KMS-11 (cell line): ENCODE data around the gene NRP1.

ENCODE experiments used
- H2AFZ ChIP-seq: fragments of 200-600 bp; sonication (generic); 2 replicates; pipeline ENCODE4 v1.6.1; 2016; ENCODE audit warnings: antibody characterized with exemption, mixed run types, low read depth
- H3K27ac ChIP-seq: fragments of 200-600 bp; sonication (generic); 2 replicates; pipeline ENCODE4 v1.6.1; 2016; ENCODE audit warnings: mild to moderate bottlenecking, mixed run types
- H3K27me3 ChIP-seq: fragments of 200-600 bp; sonication (generic); 2 replicates; pipeline ENCODE4 v1.6.1; 2017; ENCODE audit warnings: mild to moderate bottlenecking, low read depth, mixed run types, moderate library complexity; ENCODE audit not compliant: insufficient read depth
- H3K36me3 ChIP-seq: fragments of 200-600 bp; sonication (generic); 2 replicates; pipeline ENCODE4 v1.6.1; 2017; ENCODE audit warnings: mild to moderate bottlenecking, mixed run types; ENCODE audit not compliant: insufficient read depth
- H3K4me1 ChIP-seq: fragments of 200-600 bp; sonication (generic); 2 replicates; pipeline ENCODE4 v1.6.1; 2016; ENCODE audit warnings: mild to moderate bottlenecking, low read depth, mixed run types; ENCODE audit not compliant: poor library complexity, severe bottlenecking
- H3K4me2 ChIP-seq: fragments of 200-600 bp; sonication (generic); 2 replicates; pipeline ENCODE4 v1.7.0; 2016; ENCODE audit warnings: mild to moderate bottlenecking, mixed run types
- H3K4me3 ChIP-seq: fragments of 200-600 bp; sonication (generic); IDR thresholded peaks from 2 replicates; pipeline ENCODE4 v1.6.1; 2017; ENCODE audit warnings: low read depth, low read length, mixed read lengths; ENCODE audit not compliant: insufficient read depth
- H3K79me2 ChIP-seq: fragments of 200-600 bp; sonication (generic); 2 replicates; pipeline ENCODE4 v1.6.1; 2016; ENCODE audit warnings: low read depth, mixed run types; ENCODE audit not compliant: insufficient read depth
- H3K9ac ChIP-seq: fragments of 200-600 bp; sonication (generic); 2 replicates; pipeline ENCODE4 v1.6.1; 2016; ENCODE audit warnings: mild to moderate bottlenecking, mixed run types
- H4K20me1 ChIP-seq: fragments of 200-600 bp; sonication (generic); 2 replicates; pipeline ENCODE4 v1.6.1; 2016; ENCODE audit warnings: mild to moderate bottlenecking, mixed run types; ENCODE audit not compliant: insufficient read depth
- CTCF ChIP-seq: fragments of 200-600 bp; sonication (generic); conservative IDR thresholded peaks from 2 replicates; pipeline ENCODE4 v1.6.1; 2017; ENCODE audit warnings: low read depth, mild to moderate bottlenecking, antibody characterized with exemption, low read length, moderate library complexity, mixed read lengths

The NRP1 gene

GRCh38 chr10:33242931-33243330, 91.5 kb downstream of the NRP1 start:
- peaks cover 14% of the 10 kb centered on the region for H3K4me1 ChIP-seq
- H3K36me3 ChIP-seq: no peaks in the 10 kb centered on the region
- no peak overlapping the region for H3K4me3 ChIP-seq
- no peaks in the 10 kb centered on the region for H3K27me3 ChIP-seq
- H3K9ac ChIP-seq: no peak overlapping the region
- no peak overlapping the region for H2AFZ ChIP-seq
- TF ChIP-seq CTCF: no peak
- H3K27ac ChIP-seq: no peak overlapping the region
- no peaks in the 10 kb centered on the region for H4K20me1 ChIP-seq
- H3K4me2 ChIP-seq: no peak overlapping the region
- H3K79me2 ChIP-seq: no peaks in the 10 kb centered on the region

GRCh38 chr10:33241351-33241750, 93.1 kb downstream of the NRP1 start:
- Histone ChIP-seq H3K36me3 (no peaks in the 10 kb centered on the region), H3K27ac (no peak overlapping the region), H3K4me1 (peaks cover 14% of the 10 kb centered on the region)

DNA sequence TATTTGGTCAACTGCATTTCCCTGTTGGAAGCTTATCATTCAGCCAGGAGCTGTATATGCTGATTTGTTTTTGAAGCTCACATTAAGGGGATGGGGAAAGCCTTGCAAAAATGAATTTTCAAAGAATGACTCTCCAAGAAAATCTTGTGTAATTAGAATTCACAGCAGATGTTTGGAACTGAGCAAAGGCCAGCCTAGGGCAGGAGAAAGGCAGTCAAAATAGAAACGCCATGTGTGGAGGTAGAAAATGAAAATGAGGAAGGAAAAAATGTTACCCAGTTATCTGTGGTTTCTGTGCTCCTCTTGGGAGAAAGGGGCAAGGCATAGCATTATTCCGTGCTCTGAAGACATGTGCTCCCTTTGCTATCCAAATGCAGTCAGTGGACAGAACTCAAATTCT, 93.5 kb downstream of the NRP1 start:
- Histone ChIP-seq H4K20me1 (no peaks in the 10 kb centered on the region), H3K79me2 (no peaks in the 10 kb centered on the region), H3K9ac (no peak overlapping the region), H3K4me2 (no peak overlapping the region), H3K27ac (no peak overlapping the region), H3K27me3 (no peaks in the 10 kb centered on the region), H3K36me3 (no peaks in the 10 kb centered on the region), H3K4me1 (peaks cover 14% of the 10 kb centered on the region), H3K4me3 (no peak overlapping the region), H2AFZ (no peak overlapping the region)
- no peak for TF ChIP-seq CTCF

More at GRCh38 chr10:33241351-33241750, 93.1 kb downstream of the NRP1 start:
- no peaks in the 10 kb centered on the region for H3K79me2 ChIP-seq
- no peak overlapping the region for H3K4me2 ChIP-seq
- no peak for TF ChIP-seq CTCF
- no peaks in the 10 kb centered on the region for H4K20me1 ChIP-seq
- H3K4me3 ChIP-seq: no peak overlapping the region
- no peak overlapping the region for H3K9ac ChIP-seq
- H3K27me3 ChIP-seq: no peaks in the 10 kb centered on the region
- no peak overlapping the region for H2AFZ ChIP-seq

DNA sequence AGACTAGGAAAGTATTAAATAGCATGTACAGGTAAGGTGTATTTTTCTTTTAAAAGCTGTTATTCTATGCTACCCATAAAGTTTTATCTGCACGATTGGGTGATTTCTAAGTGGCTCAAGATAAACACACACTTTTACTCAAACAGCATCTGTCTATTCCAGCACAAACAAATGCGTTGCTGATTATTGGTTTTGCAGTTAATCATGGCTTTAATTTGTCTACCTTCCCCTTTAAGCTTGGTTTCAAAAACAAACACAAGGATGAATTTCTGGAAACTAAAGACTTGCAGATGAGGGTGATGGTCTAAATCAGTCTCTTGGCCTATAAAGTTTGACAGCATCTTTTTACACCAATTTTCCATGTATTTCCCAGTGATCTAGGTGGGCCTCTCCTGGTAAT, 94.2 kb downstream of the NRP1 start:
- no peak overlapping the region for H2AFZ ChIP-seq
- no peaks in the 10 kb centered on the region for H3K27me3 ChIP-seq
- H3K9ac ChIP-seq: no peak overlapping the region
- H3K4me2 ChIP-seq: no peak overlapping the region
- no peaks in the 10 kb centered on the region for H3K36me3 ChIP-seq
- no peak overlapping the region for H3K27ac ChIP-seq
- H3K4me3 ChIP-seq: no peak overlapping the region
- TF ChIP-seq CTCF: no peak
- peaks cover 14% of the 10 kb centered on the region for H3K4me1 ChIP-seq
- H4K20me1 ChIP-seq: no peaks in the 10 kb centered on the region
- no peaks in the 10 kb centered on the region for H3K79me2 ChIP-seq

DNA sequence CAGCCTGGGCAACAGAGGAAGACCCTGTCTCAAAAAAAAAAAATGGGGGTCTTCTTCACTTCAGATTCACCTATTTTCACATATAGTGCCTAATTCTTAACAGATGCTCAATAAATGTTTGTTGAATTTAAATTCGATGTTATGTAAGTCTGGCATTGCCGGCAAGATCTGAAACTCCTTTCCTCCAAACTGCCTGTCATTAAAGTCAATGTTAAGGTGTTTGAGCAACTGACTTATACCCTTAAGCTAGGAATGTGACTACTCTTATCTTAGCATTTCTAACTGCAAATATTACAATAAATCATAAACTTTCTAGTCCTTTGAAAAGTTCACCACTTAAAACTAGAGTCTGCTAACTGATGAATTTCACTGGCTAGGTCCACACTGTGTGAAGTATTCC, 95.2 kb downstream of the NRP1 start:
- Histone ChIP-seq H2AFZ (no peak overlapping the region), H3K4me3 (no peak overlapping the region), H3K27ac (no peak overlapping the region), H4K20me1 (no peaks in the 10 kb centered on the region), H3K27me3 (no peaks in the 10 kb centered on the region), H3K4me1 (peaks cover 5% of the 10 kb centered on the region), H3K4me2 (no peak overlapping the region), H3K9ac (no peak overlapping the region), H3K79me2 (no peaks in the 10 kb centered on the region), H3K36me3 (no peaks in the 10 kb centered on the region)
- TF ChIP-seq CTCF: no peak
